ENCODE results near the gene UNCX. TPM values are rescaled to one million over a fixed set of nuclear protein-coding genes. Genes with fewer than 3 reads are reported as not detected.
"Not testable (repeated sequence)": the region's sequence is repeated elsewhere in the genome, so short reads cannot be mapped to it uniquely, and the experiment has no call there.

The UNCX gene
- total and polyA plus RNA-seq, 8 donors: not detected

- Histone ChIP-seq H3K36me3 (no peaks in the 10 kb centered on the region), H3K27ac (no peak overlapping the region), H3K9me3 (no peaks in the 10 kb centered on the region), H3K4me1 (peaks cover 0 to 14% (median 7%) of the 10 kb centered on the region in 4 donors), H3K27me3 (peaks cover 0 to 68% (median 20%) of the 10 kb centered on the region in 3 donors), H3K4me3 (no peak overlapping the region)
- intact Hi-C loops (cut with DNase I; ENCODE audit: low total_unique reads): no loop called here
- TF ChIP-seq POLR2AphosphoS5 (IDR thresholded peaks at IDR 0.05): no peak
- no peak for TF ChIP-seq EP300 (IDR thresholded peaks at IDR 0.05)
- no peak for TF ChIP-seq POLR2A (IDR thresholded peaks at IDR 0.05)
- TF ChIP-seq CTCF (IDR thresholded peaks at IDR 0.05): no peak
- DNase-seq: no peak
- 43 to 63% (median 48%) methylated on average over 15 of the region's 15 CpGs for WGBS, 5 donors
Observed at GRCh38 chr7:1197997-1198625, 34.6 kb upstream of the UNCX start.

GRCh38 chr7:1200045-1200444 is 32.6 kb upstream of the UNCX start:
- Histone ChIP-seq H3K36me3 (no peaks in the 10 kb centered on the region), H3K27ac (no peak overlapping the region), H3K4me3 (no peak overlapping the region), H3K4me1 (peaks cover 0 to 14% (median 4%) of the 10 kb centered on the region in 4 donors), H3K9me3 (no peaks in the 10 kb centered on the region), H3K27me3 (peaks cover 0 to 53% (median 6%) of the 10 kb centered on the region in 3 donors)
- peak in 1 of 2 donors; percentile 65 for DNase-seq
- intact Hi-C loops (cut with DNase I; ENCODE audit: low total_unique reads): no loop called here
- TF ChIP-seq POLR2A (IDR thresholded peaks at IDR 0.05) (no peak), POLR2AphosphoS5 (IDR thresholded peaks at IDR 0.05) (no peak), CTCF (IDR thresholded peaks at IDR 0.05) (no peak), EP300 (IDR thresholded peaks at IDR 0.05) (no peak)
- 59 to 64% (median 62%) methylated on average over 16 to 19 of the region's 19 CpGs for WGBS, 5 donors

- no peak for DNase-seq
- no peak overlapping the region for H3K27ac ChIP-seq
- TF ChIP-seq CTCF (IDR thresholded peaks at IDR 0.05): no peak
- no peak for TF ChIP-seq POLR2AphosphoS5 (IDR thresholded peaks at IDR 0.05)
- TF ChIP-seq EP300 (IDR thresholded peaks at IDR 0.05): no peak
- TF ChIP-seq POLR2A (IDR thresholded peaks at IDR 0.05): no peak
- H3K9me3 ChIP-seq: no peaks in the 10 kb centered on the region
- WGBS, 5 donors: 78 to 84% (median 80%) methylated on average over 15 of the region's 15 CpGs
- H3K27me3 ChIP-seq: peaks cover 0 to 56% (median 6%) of the 10 kb centered on the region in 3 donors
- H3K4me1 ChIP-seq: peaks cover 0 to 14% (median 4%) of the 10 kb centered on the region in 4 donors
- no peak overlapping the region for H3K4me3 ChIP-seq
- intact Hi-C loops (cut with DNase I; ENCODE audit: low total_unique reads): no loop called here
- no peaks in the 10 kb centered on the region for H3K36me3 ChIP-seq
Observed at GRCh38 chr7:1201916-1202315, 30.8 kb upstream of the UNCX start.

GRCh38 chr7:1202914-1203313 is 29.8 kb upstream of the UNCX start:
- H3K27me3 ChIP-seq: peaks cover 0 to 65% (median 6%) of the 10 kb centered on the region in 3 donors
- intact Hi-C loops (cut with DNase I; ENCODE audit: low total_unique reads); H3K4me1 ChIP-seq; H3K4me3 ChIP-seq; H3K27ac ChIP-seq; DNase-seq; H3K9me3 ChIP-seq; H3K36me3 ChIP-seq: not testable (repeated sequence)
- 91 to 98% (median 93%) methylated on average over 6 of the region's 6 CpGs for WGBS, 5 donors

- peaks cover 0 to 4% (median 0%) of the 10 kb centered on the region in 4 donors for H3K4me1 ChIP-seq
- intact Hi-C loops (cut with DNase I; ENCODE audit: low total_unique reads): no loop called here
- 56 to 68% (median 63%) methylated on average over 17 to 19 of the region's 19 CpGs for WGBS, 5 donors
- no peak for TF ChIP-seq CTCF (IDR thresholded peaks at IDR 0.05)
- TF ChIP-seq EP300 (IDR thresholded peaks at IDR 0.05): no peak
- no peak overlapping the region for H3K27ac ChIP-seq
- no peak overlapping the region for H3K4me3 ChIP-seq
- no peaks in the 10 kb centered on the region for H3K9me3 ChIP-seq
- H3K36me3 ChIP-seq: no peaks in the 10 kb centered on the region
- no peak for DNase-seq
- peaks cover 0 to 70% (median 21%) of the 10 kb centered on the region in 3 donors for H3K27me3 ChIP-seq
Observed at GRCh38 chr7:1204460-1205140, 28.1 kb upstream of the UNCX start.

- 78 to 91% (median 84%) methylated on average over 7 of the region's 7 CpGs for WGBS, 5 donors
- H3K27me3 ChIP-seq: peaks cover 5 to 70% (median 33%) of the 10 kb centered on the region in 3 donors
- H3K27ac ChIP-seq; intact Hi-C loops (cut with DNase I; ENCODE audit: low total_unique reads); H3K4me1 ChIP-seq; H3K9me3 ChIP-seq; DNase-seq; H3K4me3 ChIP-seq; H3K36me3 ChIP-seq: not testable (repeated sequence)
Observed at GRCh38 chr7:1205742-1206141, 26.9 kb upstream of the UNCX start.

Data from stomach (tissue), 9 donors.